ENCODE data around the gene TLCD1. TPM values are rescaled to one million over a fixed set of nuclear protein-coding genes. Genes with fewer than 3 reads are reported as not detected.
A peak's percentile ranks its signal among the peaks of the same experiment; 100 is the strongest.

TLCD1 gene
- polyA plus RNA-seq, 2 of the 4 experiments (the other 2 are of a cell fraction), result 36.7 to 83.3 TPM

DNA sequence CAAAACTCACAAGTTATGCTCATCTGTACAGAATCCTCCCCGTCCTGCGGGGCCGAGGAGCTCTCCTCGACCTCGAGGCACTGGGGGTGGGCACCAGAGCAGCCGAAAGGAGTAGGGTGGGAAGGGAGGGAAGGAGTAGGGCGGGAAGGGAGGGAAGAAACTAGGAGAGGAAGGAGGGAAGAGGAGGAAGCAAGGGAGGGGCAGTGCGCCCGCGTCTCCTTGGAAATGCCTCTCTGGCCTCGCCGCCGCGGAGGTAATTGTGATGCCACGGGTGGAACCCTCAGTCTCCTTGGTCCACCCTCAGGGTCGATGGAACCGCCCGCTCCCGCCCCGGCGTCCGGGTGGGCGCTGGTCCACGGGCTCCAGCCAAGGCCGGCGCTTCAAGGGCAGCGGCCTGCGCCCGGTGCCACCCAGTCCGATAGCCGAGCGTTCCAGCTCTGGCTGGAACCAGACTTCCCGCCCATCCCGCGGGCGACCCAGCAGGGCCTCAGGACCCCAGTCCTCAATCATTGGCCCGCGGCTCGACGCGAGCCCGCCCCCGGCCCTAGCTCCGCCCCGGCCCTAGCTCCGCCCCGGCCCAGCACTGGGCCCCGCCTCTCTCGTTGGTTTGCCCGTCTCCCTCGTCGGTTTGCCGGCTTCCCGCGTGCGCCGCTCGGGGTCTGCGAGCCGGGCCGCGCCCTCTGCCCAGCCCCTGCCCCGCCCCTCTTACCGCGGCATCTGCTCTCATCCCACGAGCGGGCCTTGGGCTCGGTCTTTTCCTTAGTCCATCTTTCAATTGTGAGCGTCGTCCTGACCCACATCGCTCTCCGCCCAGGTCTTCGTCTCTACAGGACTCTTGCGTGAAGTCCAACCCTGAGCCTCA, 14.9 kb downstream of the TLCD1 start (continued):
- TF ChIP-seq, protein P1, sequence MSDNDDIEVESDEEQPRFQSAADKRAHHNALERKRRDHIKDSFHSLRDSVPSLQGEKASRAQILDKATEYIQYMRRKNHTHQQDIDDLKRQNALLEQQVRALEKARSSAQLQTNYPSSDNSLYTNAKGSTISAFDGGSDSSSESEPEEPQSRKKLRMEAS (IDR thresholded peaks at IDR 0.05), result peak; percentile 94
- TF ChIP-seq ESRRA (IDR thresholded peaks at IDR 0.05; ENCODE audit: borderline replicate concordance, low read length), result no peak
- TF ChIP-seq, protein P2, sequence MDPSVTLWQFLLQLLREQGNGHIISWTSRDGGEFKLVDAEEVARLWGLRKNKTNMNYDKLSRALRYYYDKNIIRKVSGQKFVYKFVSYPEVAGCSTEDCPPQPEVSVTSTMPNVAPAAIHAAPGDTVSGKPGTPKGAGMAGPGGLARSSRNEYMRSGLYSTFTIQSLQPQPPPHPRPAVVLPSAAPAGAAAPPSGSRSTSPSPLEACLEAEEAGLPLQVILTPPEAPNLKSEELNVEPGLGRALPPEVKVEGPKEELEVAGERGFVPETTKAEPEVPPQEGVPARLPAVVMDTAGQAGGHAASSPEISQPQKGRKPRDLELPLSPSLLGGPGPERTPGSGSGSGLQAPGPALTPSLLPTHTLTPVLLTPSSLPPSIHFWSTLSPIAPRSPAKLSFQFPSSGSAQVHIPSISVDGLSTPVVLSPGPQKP (IDR thresholded peaks at IDR 0.05; ENCODE audit: low read depth, low read length), result no peak
- TF ChIP-seq POLR2AphosphoS2 (conservative IDR thresholded peaks at IDR 0.05; ENCODE audit: low read length), result 0 out of 2 replicates have a peak, but pooled peaks have one; percentile 2
- no peak for TF ChIP-seq NFE2L2 (conservative IDR thresholded peaks at IDR 0.05; ENCODE audit: low read length)
- TF ChIP-seq ZFP36 (IDR thresholded peaks at IDR 0.05; ENCODE audit: borderline replicate concordance, partially characterized antibody), result no peak
- TF ChIP-seq, protein P3, sequence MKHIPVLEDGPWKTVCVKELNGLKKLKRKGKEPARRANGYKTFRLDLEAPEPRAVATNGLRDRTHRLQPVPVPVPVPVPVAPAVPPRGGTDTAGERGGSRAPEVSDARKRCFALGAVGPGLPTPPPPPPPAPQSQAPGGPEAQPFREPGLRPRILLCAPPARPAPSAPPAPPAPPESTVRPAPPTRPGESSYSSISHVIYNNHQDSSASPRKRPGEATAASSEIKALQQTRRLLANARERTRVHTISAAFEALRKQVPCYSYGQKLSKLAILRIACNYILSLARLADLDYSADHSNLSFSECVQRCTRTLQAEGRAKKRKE (CRISPR knock-in tag; IDR thresholded peaks at IDR 0.05; ENCODE audit: low read depth), result peak; percentile 7; the same call in 1 of the 2 replicates
- TF ChIP-seq KDM1A (IDR thresholded peaks at IDR 0.05; ENCODE audit: low read depth), result no peak
- no peak for TF ChIP-seq RARB (CRISPR knock-in tag; IDR thresholded peaks at IDR 0.05)
- no peak for TF ChIP-seq MAFK (IDR thresholded peaks at IDR 0.05; ENCODE audit: partially characterized antibody)
- no peak for TF ChIP-seq JUNB (IDR thresholded peaks at IDR 0.05)
- TF ChIP-seq CEBPB (IDR thresholded peaks at IDR 0.05), result no peak
- no peak for TF ChIP-seq ZC3H11A (IDR thresholded peaks at IDR 0.05)
- TF ChIP-seq EHF (CRISPR knock-in tag; IDR thresholded peaks at IDR 0.05), result no peak
- TF ChIP-seq, protein P4, sequence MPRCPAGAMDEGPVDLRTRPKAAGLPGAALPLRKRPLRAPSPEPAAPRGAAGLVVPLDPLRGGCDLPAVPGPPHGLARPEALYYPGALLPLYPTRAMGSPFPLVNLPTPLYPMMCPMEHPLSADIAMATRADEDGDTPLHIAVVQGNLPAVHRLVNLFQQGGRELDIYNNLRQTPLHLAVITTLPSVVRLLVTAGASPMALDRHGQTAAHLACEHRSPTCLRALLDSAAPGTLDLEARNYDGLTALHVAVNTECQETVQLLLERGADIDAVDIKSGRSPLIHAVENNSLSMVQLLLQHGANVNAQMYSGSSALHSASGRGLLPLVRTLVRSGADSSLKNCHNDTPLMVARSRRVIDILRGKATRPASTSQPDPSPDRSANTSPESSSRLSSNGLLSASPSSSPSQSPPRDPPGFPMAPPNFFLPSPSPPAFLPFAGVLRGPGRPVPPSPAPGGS (IDR thresholded peaks at IDR 0.05), result peak; percentile 91
- TF ChIP-seq FOSB (CRISPR knock-in tag; IDR thresholded peaks at IDR 0.05), result peak; percentile 52
- TF ChIP-seq ZSCAN20 (CRISPR knock-in tag; IDR thresholded peaks at IDR 0.05), result no peak
- peak; percentile 91 for TF ChIP-seq TFCP2L1 (CRISPR knock-in tag; IDR thresholded peaks at IDR 0.05)
- TF ChIP-seq, protein P5, sequence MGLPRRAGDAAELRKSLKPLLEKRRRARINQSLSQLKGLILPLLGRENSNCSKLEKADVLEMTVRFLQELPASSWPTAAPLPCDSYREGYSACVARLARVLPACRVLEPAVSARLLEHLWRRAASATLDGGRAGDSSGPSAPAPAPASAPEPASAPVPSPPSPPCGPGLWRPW (IDR thresholded peaks at IDR 0.05), result no peak
- TF ChIP-seq, protein P6, sequence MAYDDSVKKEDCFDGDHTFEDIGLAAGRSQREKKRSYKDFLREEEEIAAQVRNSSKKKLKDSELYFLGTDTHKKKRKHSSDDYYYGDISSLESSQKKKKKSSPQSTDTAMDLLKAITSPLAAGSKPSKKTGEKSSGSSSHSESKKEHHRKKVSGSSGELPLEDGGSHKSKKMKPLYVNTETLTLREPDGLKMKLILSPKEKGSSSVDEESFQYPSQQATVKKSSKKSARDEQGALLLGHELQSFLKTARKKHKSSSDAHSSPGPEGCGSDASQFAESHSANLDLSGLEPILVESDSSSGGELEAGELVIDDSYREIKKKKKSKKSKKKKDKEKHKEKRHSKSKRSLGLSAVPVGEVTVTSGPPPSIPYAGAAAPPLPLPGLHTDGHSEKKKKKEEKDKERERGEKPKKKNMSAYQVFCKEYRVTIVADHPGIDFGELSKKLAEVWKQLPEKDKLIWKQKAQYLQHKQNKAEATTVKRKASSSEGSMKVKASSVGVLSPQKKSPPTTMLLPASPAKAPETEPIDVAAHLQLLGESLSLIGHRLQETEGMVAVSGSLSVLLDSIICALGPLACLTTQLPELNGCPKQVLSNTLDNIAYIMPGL (CRISPR knock-in tag; IDR thresholded peaks at IDR 0.05; ENCODE audit: borderline replicate concordance), result no peak
- TF ChIP-seq KDM5A (IDR thresholded peaks at IDR 0.05), result no peak
- no peak for TF ChIP-seq ZNF302 (CRISPR knock-in tag; IDR thresholded peaks at IDR 0.05)
- TF ChIP-seq, protein P7, sequence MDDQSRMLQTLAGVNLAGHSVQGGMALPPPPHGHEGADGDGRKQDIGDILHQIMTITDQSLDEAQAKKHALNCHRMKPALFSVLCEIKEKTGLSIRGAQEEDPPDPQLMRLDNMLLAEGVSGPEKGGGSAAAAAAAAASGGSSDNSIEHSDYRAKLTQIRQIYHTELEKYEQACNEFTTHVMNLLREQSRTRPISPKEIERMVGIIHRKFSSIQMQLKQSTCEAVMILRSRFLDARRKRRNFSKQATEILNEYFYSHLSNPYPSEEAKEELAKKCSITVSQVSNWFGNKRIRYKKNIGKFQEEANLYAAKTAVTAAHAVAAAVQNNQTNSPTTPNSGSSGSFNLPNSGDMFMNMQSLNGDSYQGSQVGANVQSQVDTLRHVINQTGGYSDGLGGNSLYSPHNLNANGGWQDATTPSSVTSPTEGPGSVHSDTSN (IDR thresholded peaks at IDR 0.05), result peak; percentile 49; the same call in 1 of the 2 replicates
- TF ChIP-seq, protein P8, sequence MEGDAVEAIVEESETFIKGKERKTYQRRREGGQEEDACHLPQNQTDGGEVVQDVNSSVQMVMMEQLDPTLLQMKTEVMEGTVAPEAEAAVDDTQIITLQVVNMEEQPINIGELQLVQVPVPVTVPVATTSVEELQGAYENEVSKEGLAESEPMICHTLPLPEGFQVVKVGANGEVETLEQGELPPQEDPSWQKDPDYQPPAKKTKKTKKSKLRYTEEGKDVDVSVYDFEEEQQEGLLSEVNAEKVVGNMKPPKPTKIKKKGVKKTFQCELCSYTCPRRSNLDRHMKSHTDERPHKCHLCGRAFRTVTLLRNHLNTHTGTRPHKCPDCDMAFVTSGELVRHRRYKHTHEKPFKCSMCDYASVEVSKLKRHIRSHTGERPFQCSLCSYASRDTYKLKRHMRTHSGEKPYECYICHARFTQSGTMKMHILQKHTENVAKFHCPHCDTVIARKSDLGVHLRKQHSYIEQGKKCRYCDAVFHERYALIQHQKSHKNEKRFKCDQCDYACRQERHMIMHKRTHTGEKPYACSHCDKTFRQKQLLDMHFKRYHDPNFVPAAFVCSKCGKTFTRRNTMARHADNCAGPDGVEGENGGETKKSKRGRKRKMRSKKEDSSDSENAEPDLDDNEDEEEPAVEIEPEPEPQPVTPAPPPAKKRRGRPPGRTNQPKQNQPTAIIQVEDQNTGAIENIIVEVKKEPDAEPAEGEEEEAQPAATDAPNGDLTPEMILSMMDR (IDR thresholded peaks at IDR 0.05), result no peak
- TF ChIP-seq BHLHE40 (IDR thresholded peaks at IDR 0.05; ENCODE audit: low read depth, low read length), result no peak
- TF ChIP-seq GATA3 (IDR thresholded peaks at IDR 0.05; ENCODE audit: borderline replicate concordance), result peak; percentile 12; the same call in 1 of the 2 replicates
- TF ChIP-seq CHD4 (IDR thresholded peaks at IDR 0.05; ENCODE audit: borderline replicate concordance), result no peak
- TF ChIP-seq EHMT2 (IDR thresholded peaks at IDR 0.05; ENCODE audit: low read depth), result no peak
- no peak for TF ChIP-seq RNF2 (IDR thresholded peaks at IDR 0.05; ENCODE audit: borderline replicate concordance, low read depth)
- no peak for TF ChIP-seq MAZ (IDR thresholded peaks at IDR 0.05; ENCODE audit: borderline replicate concordance, low read depth, low read length)
- TF ChIP-seq, protein P9, sequence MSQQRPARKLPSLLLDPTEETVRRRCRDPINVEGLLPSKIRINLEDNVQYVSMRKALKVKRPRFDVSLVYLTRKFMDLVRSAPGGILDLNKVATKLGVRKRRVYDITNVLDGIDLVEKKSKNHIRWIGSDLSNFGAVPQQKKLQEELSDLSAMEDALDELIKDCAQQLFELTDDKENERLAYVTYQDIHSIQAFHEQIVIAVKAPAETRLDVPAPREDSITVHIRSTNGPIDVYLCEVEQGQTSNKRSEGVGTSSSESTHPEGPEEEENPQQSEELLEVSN (IDR thresholded peaks at IDR 0.05; ENCODE audit: borderline replicate concordance, low read depth), result peak; percentile 91
- no peak for TF ChIP-seq HDAC2 (IDR thresholded peaks at IDR 0.05)
- TF ChIP-seq JUN (IDR thresholded peaks at IDR 0.05), result peak; percentile 72 to 84; a peak in 3 of 5 replicates
